ENCODE measurements around the gene UBA3. TPM values are rescaled to one million over a fixed set of nuclear protein-coding genes. Genes with fewer than 3 reads are reported as not detected.

The UBA3 gene
- total and polyA plus RNA-seq, 2 of the 13 experiments (the other 11 are each of a cell fraction or from before 2014, with no cell fraction given) = 40.7 to 49.0 TPM

- TF ChIP-seq ZNF512B (CRISPR knock-in tag; IDR thresholded peaks at IDR 0.05; ENCODE audit: borderline replicate concordance) (no peak), MTA3 (CRISPR knock-in tag; IDR thresholded peaks at IDR 0.05) (no peak), ZBTB25 (CRISPR knock-in tag; IDR thresholded peaks at IDR 0.05) (0 out of 2 replicates have a peak, but pooled peaks have one; percentile 66), EZH2 (conservative IDR thresholded peaks at IDR 0.05; ENCODE audit: low read depth, low read length) (no peak), ZNF549 (CRISPR knock-in tag; IDR thresholded peaks at IDR 0.05) (no peak), ZNF660 (CRISPR knock-in tag; IDR thresholded peaks at IDR 0.05; ENCODE audit: borderline replicate concordance, low read depth) (no peak), BORCS8-MEF2B (CRISPR knock-in tag; IDR thresholded peaks at IDR 0.05) (peak; percentile 61), TBL1XR1 (IDR thresholded peaks at IDR 0.05; ENCODE audit: borderline replicate concordance, low read length, partially characterized antibody) (no peak), GPN1 (CRISPR knock-in tag; IDR thresholded peaks at IDR 0.05; ENCODE audit: borderline replicate concordance) (no peak), ZFAT (CRISPR knock-in tag; conservative IDR thresholded peaks at IDR 0.05) (0 out of 2 replicates have a peak, but pooled peaks have one; percentile 22), HES4 (CRISPR knock-in tag; IDR thresholded peaks at IDR 0.05; ENCODE audit: borderline replicate concordance) (peak; percentile 72; the same call in 1 of the 2 replicates)
Observed at GRCh38 chr3:69013253-69014021, 66.7 kb downstream of the UBA3 start, which contains the start of gene EOGT (continued).
